ENCODE results near the gene USH1C.

The USH1C gene

DNA sequence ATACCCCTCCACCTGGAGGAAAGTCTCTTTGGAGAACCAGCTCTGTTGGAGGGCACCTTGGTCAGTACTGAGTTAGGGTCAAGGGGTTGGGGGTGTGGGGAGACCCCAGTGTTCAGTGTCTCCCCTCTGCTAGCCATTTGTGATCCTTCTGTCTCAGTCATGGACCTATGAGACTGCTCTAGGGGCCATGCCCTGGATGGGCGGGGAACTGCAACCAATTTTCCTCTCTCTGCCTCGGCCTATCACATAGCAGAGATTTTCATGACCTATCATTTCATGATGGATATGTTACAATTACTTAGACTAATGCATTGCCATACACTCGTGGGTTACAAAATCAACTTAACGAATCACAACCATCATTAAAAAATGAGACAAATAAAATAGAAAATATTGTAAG is 10.3 kb upstream of the USH1C start:
- no peak overlapping the region for H3K27ac Mint-ChIP-seq
- H3K27me3 Mint-ChIP-seq (ENCODE audit: low read depth, poor library complexity), result peaks cover 8% of the 10 kb centered on the region
- DNase-seq, result no peak
- peaks cover 27% of the 10 kb centered on the region for H3K36me3 Mint-ChIP-seq (ENCODE audit: low read depth)
- peaks cover 34% of the 10 kb centered on the region for H3K4me1 Mint-ChIP-seq
- no peaks in the 10 kb centered on the region for H3K9me3 Mint-ChIP-seq
- TF ChIP-seq, protein P1, sequence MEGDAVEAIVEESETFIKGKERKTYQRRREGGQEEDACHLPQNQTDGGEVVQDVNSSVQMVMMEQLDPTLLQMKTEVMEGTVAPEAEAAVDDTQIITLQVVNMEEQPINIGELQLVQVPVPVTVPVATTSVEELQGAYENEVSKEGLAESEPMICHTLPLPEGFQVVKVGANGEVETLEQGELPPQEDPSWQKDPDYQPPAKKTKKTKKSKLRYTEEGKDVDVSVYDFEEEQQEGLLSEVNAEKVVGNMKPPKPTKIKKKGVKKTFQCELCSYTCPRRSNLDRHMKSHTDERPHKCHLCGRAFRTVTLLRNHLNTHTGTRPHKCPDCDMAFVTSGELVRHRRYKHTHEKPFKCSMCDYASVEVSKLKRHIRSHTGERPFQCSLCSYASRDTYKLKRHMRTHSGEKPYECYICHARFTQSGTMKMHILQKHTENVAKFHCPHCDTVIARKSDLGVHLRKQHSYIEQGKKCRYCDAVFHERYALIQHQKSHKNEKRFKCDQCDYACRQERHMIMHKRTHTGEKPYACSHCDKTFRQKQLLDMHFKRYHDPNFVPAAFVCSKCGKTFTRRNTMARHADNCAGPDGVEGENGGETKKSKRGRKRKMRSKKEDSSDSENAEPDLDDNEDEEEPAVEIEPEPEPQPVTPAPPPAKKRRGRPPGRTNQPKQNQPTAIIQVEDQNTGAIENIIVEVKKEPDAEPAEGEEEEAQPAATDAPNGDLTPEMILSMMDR (IDR thresholded peaks at IDR 0.05), result no peak
- no peak overlapping the region for H3K4me3 Mint-ChIP-seq

DNA sequence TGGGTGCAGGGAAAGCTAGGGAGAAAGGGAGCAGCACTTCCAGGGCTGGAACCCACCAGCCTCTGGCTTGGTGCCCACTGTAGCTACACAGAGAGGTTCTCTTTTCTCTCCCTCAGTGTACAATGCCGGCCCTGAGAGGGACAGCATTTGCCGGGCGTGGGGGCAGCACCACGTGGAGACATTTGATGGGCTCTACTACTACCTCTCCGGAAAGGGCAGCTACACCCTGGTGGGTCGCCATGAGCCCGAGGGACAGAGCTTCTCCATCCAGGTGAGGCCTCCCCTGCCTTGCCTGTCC is 9.0 kb upstream of the USH1C start:
- no peaks in the 10 kb centered on the region for H3K9me3 Mint-ChIP-seq
- H3K27ac Mint-ChIP-seq, result no peak overlapping the region
- H3K4me3 Mint-ChIP-seq, result no peak overlapping the region
- peaks cover 8% of the 10 kb centered on the region for H3K27me3 Mint-ChIP-seq (ENCODE audit: low read depth, poor library complexity)
- no peak for DNase-seq
- H3K36me3 Mint-ChIP-seq (ENCODE audit: low read depth), result peaks cover 23% of the 10 kb centered on the region
- TF ChIP-seq, protein P1 (IDR thresholded peaks at IDR 0.05), result no peak
- H3K4me1 Mint-ChIP-seq, result peaks cover 46% of the 10 kb centered on the region

DNA sequence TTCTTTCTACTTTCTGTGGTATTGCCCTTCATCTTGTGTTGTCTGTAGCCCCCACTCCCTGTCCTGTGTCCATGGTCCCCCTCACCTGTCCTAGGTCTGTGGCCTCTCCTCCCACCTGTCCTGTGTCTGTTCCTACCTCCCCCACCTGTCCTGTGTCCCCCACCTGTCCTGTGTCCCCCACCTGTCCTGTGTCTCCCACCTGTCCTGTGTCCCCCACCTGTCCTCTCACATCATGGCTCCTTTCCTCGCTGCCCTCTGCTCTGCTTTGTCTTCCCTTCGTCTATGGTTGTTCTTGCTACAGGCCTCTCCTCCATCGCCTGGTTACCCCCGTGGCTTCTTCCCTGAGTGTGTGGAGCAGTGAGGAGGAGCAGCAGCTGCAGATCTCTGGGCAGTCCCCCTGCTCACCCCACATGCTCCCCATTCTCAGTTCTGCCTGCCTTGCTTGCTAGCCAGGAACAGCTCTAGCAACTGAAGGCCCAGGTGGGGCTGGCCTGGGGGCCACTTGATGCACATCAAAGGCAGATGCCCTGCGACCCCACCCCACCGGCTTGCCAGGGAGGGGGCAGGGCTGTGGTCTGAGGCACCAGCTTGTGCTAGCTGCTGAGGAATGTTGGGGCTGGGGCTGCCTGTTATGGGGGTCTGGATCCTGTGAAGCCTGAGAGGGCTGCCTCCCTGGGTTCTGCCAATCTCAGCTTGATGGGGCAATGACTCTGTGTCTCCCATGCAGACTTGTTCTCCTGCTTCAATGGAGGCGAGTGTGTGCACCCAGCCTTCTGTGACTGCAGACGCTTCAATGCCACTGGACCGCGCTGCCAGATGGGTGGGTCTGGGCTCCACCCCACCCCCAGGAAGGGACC is 8.4 kb upstream of the USH1C start:
- H3K9me3 Mint-ChIP-seq, result no peaks in the 10 kb centered on the region
- H3K27ac Mint-ChIP-seq, result no peak overlapping the region
- H3K4me3 Mint-ChIP-seq, result no peak overlapping the region
- H3K4me1 Mint-ChIP-seq, result peaks cover 52% of the 10 kb centered on the region
- DNase-seq, result no peak
- TF ChIP-seq, protein P1 (IDR thresholded peaks at IDR 0.05), result no peak
- H3K36me3 Mint-ChIP-seq (ENCODE audit: low read depth), result peaks cover 22% of the 10 kb centered on the region
- H3K27me3 Mint-ChIP-seq (ENCODE audit: low read depth, poor library complexity), result peaks cover 9% of the 10 kb centered on the region

DNA sequence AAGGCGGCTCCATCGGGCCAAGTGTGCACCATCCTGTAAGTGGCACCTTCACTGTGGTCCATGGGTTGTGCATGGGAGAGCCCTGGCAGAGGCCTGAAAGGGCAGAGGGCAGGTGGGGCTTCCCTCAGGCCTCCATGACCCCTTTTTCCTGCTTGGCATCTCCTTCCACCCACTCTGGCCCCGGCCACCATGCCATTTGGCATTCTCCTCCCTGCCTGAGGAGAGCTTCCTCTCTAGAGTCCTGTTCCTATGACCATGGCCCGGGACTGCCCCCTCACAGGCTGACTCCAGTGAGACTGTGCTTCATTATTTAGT is 7.8 kb upstream of the USH1C start:
- no peak overlapping the region for H3K27ac Mint-ChIP-seq
- H3K27me3 Mint-ChIP-seq (ENCODE audit: low read depth, poor library complexity), result peaks cover 10% of the 10 kb centered on the region
- TF ChIP-seq, protein P1 (IDR thresholded peaks at IDR 0.05), result no peak
- no peak overlapping the region for H3K4me3 Mint-ChIP-seq
- no peak for DNase-seq
- H3K9me3 Mint-ChIP-seq, result no peaks in the 10 kb centered on the region
- peaks cover 21% of the 10 kb centered on the region for H3K36me3 Mint-ChIP-seq (ENCODE audit: low read depth)
- H3K4me1 Mint-ChIP-seq, result peaks cover 58% of the 10 kb centered on the region

DNA sequence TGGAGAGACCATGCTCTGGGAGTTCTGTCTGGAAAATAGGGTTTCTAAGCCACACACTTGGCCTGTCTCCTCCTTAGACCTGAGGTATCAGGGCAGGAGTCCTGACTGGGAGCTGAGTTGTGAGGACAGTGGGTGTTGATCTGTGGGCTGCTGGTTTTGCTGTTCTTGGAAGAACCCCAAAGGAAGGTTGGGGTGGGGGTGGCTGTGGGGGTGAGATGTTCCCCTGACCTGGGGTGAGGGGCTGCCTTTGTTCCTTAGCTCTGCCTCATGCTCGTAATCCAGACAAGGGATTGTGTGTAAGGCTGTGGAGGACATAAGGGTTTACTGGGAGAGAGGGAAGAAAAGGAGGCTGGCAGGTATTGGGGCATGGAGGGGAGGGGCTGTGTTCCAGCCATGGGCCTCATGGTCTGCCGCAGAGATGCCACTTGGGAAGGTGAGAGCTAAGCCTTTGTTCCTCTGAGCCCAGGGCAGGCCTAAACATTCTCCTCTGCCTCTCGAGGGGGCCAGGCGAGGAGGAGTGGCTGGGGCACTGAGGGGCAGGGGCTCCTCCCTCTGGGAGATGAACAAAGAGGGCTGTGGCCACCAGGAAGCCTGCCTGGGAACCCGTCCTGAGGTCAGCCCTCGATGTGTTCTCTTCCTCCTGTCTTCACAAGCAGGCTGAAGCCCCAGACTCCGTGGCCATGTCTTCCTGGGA is 7.3 kb upstream of the USH1C start:
- Mint-ChIP-seq H3K27me3 (ENCODE audit: low read depth, poor library complexity) (peaks cover 10% of the 10 kb centered on the region), H3K4me1 (peaks cover 63% of the 10 kb centered on the region), H3K9me3 (no peaks in the 10 kb centered on the region), H3K27ac (peak overlapping the region; percentile 29), H3K4me3 (no peak overlapping the region), H3K36me3 (ENCODE audit: low read depth) (peaks cover 16% of the 10 kb centered on the region)
- TF ChIP-seq, protein P1 (IDR thresholded peaks at IDR 0.05), result no peak
- no peak for DNase-seq

Data from nephron progenitor cell (in vitro differentiated cells).